Gastroesophageal sphincter (tissue), 3 donors: ENCODE data around the gene SLC49A3.

Experiments used
- POLR2A ChIP-seq, 2 donors: fragments of 450-650 bp; IDR thresholded peaks; one replicate each; pipeline ENCODE4 v1.6.1; 2017; ENCODE audit warnings: antibody characterized with exemption in 2 of 2, mild to moderate bottlenecking in 2 of 2, moderate library complexity in 1 of 2
- POLR2AphosphoS5 ChIP-seq: sonication (generic); formaldehyde crosslinking; IDR thresholded peaks from one replicate; pipeline ENCODE4 v1.6.1; 2017; ENCODE audit warnings: antibody characterized with exemption
- TF ChIP-seq, protein P1 (sequence below), 4 experiments: fragments of 200-600 bp in 2 of 4; fragments of 450-650 bp in 2 of 4; sonication (generic) in 1 of 4; IDR thresholded peaks; one replicate each; pipeline ENCODE4 v1.5.1; 2017 to 2019; ENCODE audit warnings: antibody characterized with exemption in 4 of 4, mild to moderate bottlenecking in 2 of 4, moderate library complexity in 2 of 4

DNA sequence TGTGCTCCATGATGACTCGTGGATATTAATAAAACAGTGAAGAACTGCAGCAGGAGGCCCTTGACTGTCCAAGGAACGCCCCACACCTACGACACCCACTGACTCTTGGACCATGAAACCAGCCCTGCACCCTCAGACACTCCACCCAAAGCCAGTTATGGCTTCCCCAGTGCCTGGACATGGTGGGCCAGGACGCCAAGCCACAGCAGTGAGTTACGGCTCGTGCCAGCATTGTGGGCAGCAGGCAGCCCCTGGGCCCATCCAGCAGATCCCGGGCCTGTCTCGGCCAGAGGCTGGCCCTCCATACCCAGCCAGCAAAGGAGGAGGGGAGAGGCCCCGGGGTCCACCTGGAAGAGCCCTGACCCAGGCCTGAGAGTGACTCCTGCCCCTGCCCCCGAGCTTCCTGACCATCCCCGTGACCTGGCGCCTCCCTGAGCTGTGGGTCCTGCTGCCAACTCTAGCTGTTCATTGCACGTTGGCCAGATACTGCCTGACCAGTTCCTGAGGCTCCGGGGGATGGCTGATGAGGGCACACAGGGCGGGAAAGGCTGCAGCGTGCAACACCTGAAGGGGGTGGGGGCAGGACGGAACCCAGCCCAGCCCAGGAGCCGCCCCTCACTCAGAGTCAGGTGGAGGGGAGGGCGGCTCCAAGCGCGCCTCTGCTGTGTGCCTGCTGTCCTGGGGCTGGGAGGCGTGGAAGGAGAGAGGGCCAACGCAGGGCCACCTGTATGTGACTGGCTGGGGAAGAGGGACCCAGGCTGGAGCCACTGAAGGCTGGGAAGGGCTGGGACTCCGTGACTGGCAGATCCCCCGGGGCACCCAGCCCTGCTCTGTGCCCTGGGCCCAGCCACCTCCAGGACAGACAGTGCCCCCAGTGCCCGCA is 739 bp downstream of the SLC49A3 start:
- TF ChIP-seq, protein P1, sequence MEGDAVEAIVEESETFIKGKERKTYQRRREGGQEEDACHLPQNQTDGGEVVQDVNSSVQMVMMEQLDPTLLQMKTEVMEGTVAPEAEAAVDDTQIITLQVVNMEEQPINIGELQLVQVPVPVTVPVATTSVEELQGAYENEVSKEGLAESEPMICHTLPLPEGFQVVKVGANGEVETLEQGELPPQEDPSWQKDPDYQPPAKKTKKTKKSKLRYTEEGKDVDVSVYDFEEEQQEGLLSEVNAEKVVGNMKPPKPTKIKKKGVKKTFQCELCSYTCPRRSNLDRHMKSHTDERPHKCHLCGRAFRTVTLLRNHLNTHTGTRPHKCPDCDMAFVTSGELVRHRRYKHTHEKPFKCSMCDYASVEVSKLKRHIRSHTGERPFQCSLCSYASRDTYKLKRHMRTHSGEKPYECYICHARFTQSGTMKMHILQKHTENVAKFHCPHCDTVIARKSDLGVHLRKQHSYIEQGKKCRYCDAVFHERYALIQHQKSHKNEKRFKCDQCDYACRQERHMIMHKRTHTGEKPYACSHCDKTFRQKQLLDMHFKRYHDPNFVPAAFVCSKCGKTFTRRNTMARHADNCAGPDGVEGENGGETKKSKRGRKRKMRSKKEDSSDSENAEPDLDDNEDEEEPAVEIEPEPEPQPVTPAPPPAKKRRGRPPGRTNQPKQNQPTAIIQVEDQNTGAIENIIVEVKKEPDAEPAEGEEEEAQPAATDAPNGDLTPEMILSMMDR (IDR thresholded peaks at IDR 0.05): no peak
- TF ChIP-seq POLR2AphosphoS5: no peak
- no peak for TF ChIP-seq POLR2A (IDR thresholded peaks at IDR 0.05)
